H1 (cell line): Measurements from ENCODE around the gene GGCX. TPM values are rescaled to one million over a fixed set of nuclear protein-coding genes. Genes with fewer than 3 reads are reported as not detected.
"Not testable (repeated sequence)": the region's sequence is repeated elsewhere in the genome, so short reads cannot be mapped to it uniquely, and the experiment has no call there.

Source experiments
- CTCF ChIA-PET: fragments of 300-600 bp; sonication (Branson Sonifier 250); formaldehyde crosslinking; loops from one replicate; lab custom pipeline; 2021; ENCODE audit not compliant: partially characterized antibody; lab: Charles Lee
- POLR2A ChIA-PET: fragments of 300-600 bp; sonication (Branson Sonifier 250); formaldehyde crosslinking; loops from one replicate; lab custom pipeline; 2021; ENCODE audit warnings: inconsistent platforms; ENCODE audit not compliant: partially characterized antibody; lab: Charles Lee
- DNase-seq, 2 experiments: peaks; one replicate each; pipeline versions ENCODE4 v3.0.0 to v3.0.0-alpha.2; 2010 to 2022; ENCODE audit warnings: low spot score in 2 of 2, low read depth in 1 of 2, mixed read lengths in 1 of 2
- FAIRE-seq: peaks from 2 replicates; lab custom pipeline; 2011; peaks lifted over from hg19 to GRCh38; lab: Jason Lieb, UNC
- H2AFZ ChIP-seq: 2 replicates; pipeline ENCODE4 v1.8.1; 2012; ENCODE audit warnings: low read length, inconsistent platforms
- H2AK5ac ChIP-seq: 2 replicates; pipeline ENCODE4 v1.6.1; 2013; ENCODE audit warnings: low read depth, low read length
- H2BK120ac ChIP-seq: replicated peaks from 2 replicates; pipeline ENCODE3; 2013; ENCODE audit warnings: low read depth, low read length, inconsistent platforms
- H2BK12ac ChIP-seq: 2 replicates; pipeline ENCODE4 v1.6.1; 2013; ENCODE audit warnings: low read depth, low read length
- H2BK15ac ChIP-seq: 2 replicates; pipeline ENCODE4 v1.6.1; 2013; ENCODE audit warnings: low read length
- H2BK20ac ChIP-seq: 2 replicates; pipeline ENCODE4 v1.6.1; 2013; ENCODE audit warnings: low read length
- H2BK5ac ChIP-seq: 2 replicates; pipeline ENCODE4 v1.6.1; 2013; ENCODE audit warnings: low read depth, low read length
- H3K14ac ChIP-seq: 2 replicates; pipeline ENCODE4 v1.6.1; 2013; ENCODE audit warnings: inconsistent platforms; ENCODE audit not compliant: insufficient read length
- H3K18ac ChIP-seq: 2 replicates; pipeline ENCODE4 v1.6.1; 2013; ENCODE audit warnings: low read length; ENCODE audit errors: extremely low read depth
- H3K23ac ChIP-seq: 2 replicates; pipeline ENCODE4 v1.6.1; 2013; ENCODE audit warnings: inconsistent platforms; ENCODE audit not compliant: insufficient read length
- H3K23me2 ChIP-seq: 2 replicates; pipeline ENCODE4 v1.6.1; 2013; ENCODE audit warnings: low read depth, low read length
- H3K27ac ChIP-seq: 2 replicates; pipeline ENCODE4 v1.6.1; 2011; ENCODE audit warnings: low read depth, low read length, inconsistent platforms
- H3K27me3 ChIP-seq, 4 experiments: replicated peaks in 1 of 4; 1 replicate in 1 of 4; 2 replicates in 3 of 4; pipeline versions ENCODE4 v1.6.1 to v1.8.1; 2011 to 2013; ENCODE audit warnings: low read length in 3 of 4, mild to moderate bottlenecking in 3 of 4, inconsistent platforms in 2 of 4, mixed read lengths in 2 of 4, moderate library complexity in 1 of 4; ENCODE audit not compliant: control insufficient read depth in 3 of 4, insufficient read depth in 3 of 4; ENCODE audit errors: extremely low read depth in 1 of 4
- H3K36me3 ChIP-seq, 4 experiments: 2 replicates each; pipeline versions ENCODE4 v1.6.1 to v1.8.1; 2011 to 2013; ENCODE audit warnings: mild to moderate bottlenecking in 4 of 4, low read length in 3 of 4, moderate library complexity in 2 of 4, control low read depth in 1 of 4, inconsistent platforms in 1 of 4; ENCODE audit not compliant: insufficient read depth in 4 of 4, control insufficient read depth in 2 of 4
- H3K4ac ChIP-seq: replicated peaks from 2 replicates; pipeline ENCODE3; 2013; ENCODE audit warnings: low read length, low read depth, mixed read lengths, inconsistent platforms; ENCODE audit not compliant: insufficient read length
- H3K4me1 ChIP-seq, 4 experiments: replicated peaks in 1 of 4; 1 replicate in 1 of 4; 2 replicates in 3 of 4; pipeline versions ENCODE4 v1.6.1 to v1.8.1; 2011 to 2013; ENCODE audit warnings: low read length in 3 of 4, inconsistent platforms in 2 of 4, mixed read lengths in 1 of 4; ENCODE audit not compliant: insufficient read depth in 4 of 4, control insufficient read depth in 3 of 4
- H3K4me2 ChIP-seq, 2 experiments: 2 replicates each; pipeline versions ENCODE4 v1.6.1 to v1.8.1; 2011 to 2013; ENCODE audit warnings: low read depth in 2 of 2, low read length in 2 of 2, control low read depth in 1 of 2, inconsistent platforms in 1 of 2, mild to moderate bottlenecking in 1 of 2; ENCODE audit not compliant: insufficient read depth in 1 of 2
- H3K4me3 ChIP-seq, 4 experiments: fragments of 200-600, 300-600 bp in 1 of 4; sonication (generic), shearing (Covaris generic), sonication (Bioruptor Twin) in 1 of 4; 2 replicates each; pipeline versions ENCODE4 v1.5.1 to v1.8.1; 2011 to 2016; ENCODE audit warnings: low read length in 4 of 4, low read depth in 3 of 4, control low read depth in 2 of 4, inconsistent platforms in 2 of 4, mild to moderate bottlenecking in 2 of 4, mixed read lengths in 1 of 4, moderate library complexity in 1 of 4; ENCODE audit not compliant: insufficient read depth in 2 of 4; ENCODE audit errors: extremely low read depth in 1 of 4
- H3K56ac ChIP-seq: replicated peaks from 2 replicates; pipeline ENCODE3; 2013; ENCODE audit warnings: low read depth, mild to moderate bottlenecking, mixed read lengths, low read length, inconsistent platforms; ENCODE audit not compliant: insufficient read length
- H3K79me1 ChIP-seq: 2 replicates; pipeline ENCODE4 v1.6.1; 2013; ENCODE audit warnings: low read depth, low read length, control low read depth
- H3K79me2 ChIP-seq, 2 experiments: 2 replicates each; pipeline versions ENCODE4 v1.6.1 to v1.8.1; 2012 to 2013; ENCODE audit warnings: low read length in 2 of 2, mild to moderate bottlenecking in 2 of 2, inconsistent platforms in 1 of 2; ENCODE audit not compliant: insufficient read depth in 2 of 2, control insufficient read depth in 1 of 2
- H3K9ac ChIP-seq, 4 experiments: replicated peaks in 1 of 4; 1 replicate in 1 of 4; 2 replicates in 3 of 4; pipeline versions ENCODE4 v1.6.1 to v1.8.1; 2011 to 2013; ENCODE audit warnings: low read depth in 3 of 4, low read length in 3 of 4, control low read depth in 2 of 4, mild to moderate bottlenecking in 2 of 4, moderate library complexity in 2 of 4, inconsistent platforms in 1 of 4; ENCODE audit errors: extremely low read depth in 1 of 4
- H3K9me3 ChIP-seq, 2 experiments: 2 replicates each; pipeline versions ENCODE4 v1.6.1 to v1.8.1; 2012 to 2013; ENCODE audit warnings: mild to moderate bottlenecking in 2 of 2, moderate library complexity in 2 of 2, control low read depth in 1 of 2, inconsistent platforms in 1 of 2, low read depth in 1 of 2, low read length in 1 of 2, mixed read lengths in 1 of 2; ENCODE audit not compliant: insufficient read depth in 2 of 2
- H4K20me1 ChIP-seq, 2 experiments: replicated peaks in 1 of 2; 2 replicates each; pipeline versions ENCODE3 to v1.8.1; 2011 to 2013; ENCODE audit warnings: inconsistent platforms in 2 of 2, low read length in 2 of 2, mild to moderate bottlenecking in 1 of 2; ENCODE audit not compliant: insufficient read depth in 2 of 2, control insufficient read depth in 1 of 2
- H4K5ac ChIP-seq: 2 replicates; pipeline ENCODE4 v1.6.1; 2013; ENCODE audit warnings: low read length, low read depth, mixed read lengths, inconsistent platforms; ENCODE audit not compliant: insufficient read length
- H4K8ac ChIP-seq: 2 replicates; pipeline ENCODE4 v1.8.0; 2013; ENCODE audit warnings: mild to moderate bottlenecking, moderate library complexity, low read length, inconsistent platforms; ENCODE audit not compliant: insufficient read depth; ENCODE audit errors: extremely low read depth
- H4K91ac ChIP-seq: replicated peaks from 2 replicates; pipeline ENCODE3; 2013; ENCODE audit warnings: low read length, mixed read lengths, inconsistent platforms; ENCODE audit not compliant: insufficient read length
- WGBS, 2 experiments: shearing (Covaris generic) in 1 of 2; methylation state at CpG; one replicate each; pipeline versions ENCODE4 v1.1.6 to v1.1.7; 2013 to 2015; ENCODE audit warnings: low lambda C conversion rate in 2 of 2, mixed read lengths in 2 of 2, inconsistent platforms in 1 of 2, low coverage in 1 of 2, missing lambda C conversion rate in 1 of 2; ENCODE audit not compliant: insufficient replicate concordance in 2 of 2, insufficient coverage in 1 of 2, insufficient read length in 1 of 2; ENCODE audit errors: extremely low coverage in 1 of 2, missing lambda C conversion rate in 1 of 2; 5-methylcytosine and 5-hydroxymethylcytosine counted together
- polyA plus RNA-seq, 7 experiments: library from polyadenylated mRNA; depleted of rRNA in 3 of 7; stranded (reverse) in 5 of 7; unstranded in 2 of 7; fragments of >200 nt in 5 of 7; fragments of 200-250 nt in 2 of 7; gene quantifications; 1 replicate in 5 of 7; 2 replicates in 1 of 7; 4 replicates in 1 of 7; pipeline versions ENCODE4 v1.2.1 to v1.2.3, GENCODE V29; 2011 to 2013; ENCODE audit warnings: missing spikeins in 2 of 7, mixed read lengths in 2 of 7
- total RNA-seq: library from RNA; stranded (reverse); fragmentation: NEBNext Ultra II Directional; extraction: Animal tissue kit (Norgen Biotek cat#: 25700); gene quantifications from 2 replicates; pipeline ENCODE4 v1.2.1, GENCODE V29; 2021

GGCX gene
- total and polyA plus RNA-seq, 2 of the 8 experiments (the other 6 are each of a cell fraction or from before 2014, with no cell fraction given) = 29.4 to 33.8 TPM

- not testable (repeated sequence) for H2BK20ac ChIP-seq, H3K14ac ChIP-seq, H3K79me1 ChIP-seq, H4K5ac ChIP-seq, H2BK120ac ChIP-seq, H4K91ac ChIP-seq, H4K8ac ChIP-seq, DNase-seq, H2BK5ac ChIP-seq, H3K27ac ChIP-seq, H4K20me1 ChIP-seq, H2BK15ac ChIP-seq, FAIRE-seq, H3K9ac ChIP-seq, H2BK12ac ChIP-seq, H3K27me3 ChIP-seq, H3K56ac ChIP-seq, H3K4me3 ChIP-seq, H3K36me3 ChIP-seq, H2AFZ ChIP-seq, H2AK5ac ChIP-seq, H3K4me2 ChIP-seq, H3K9me3 ChIP-seq, H3K4ac ChIP-seq, H3K23ac ChIP-seq, H3K18ac ChIP-seq
- H3K79me2 ChIP-seq = peaks cover 0 to 18% of the 10 kb centered on the region in 2 experiments; a peak in 3 of 4 replicates
- peaks cover 13% of the 10 kb centered on the region for H3K23me2 ChIP-seq
- WGBS, 2 experiments = 99% methylated on average over 9 of the region's 9 CpGs; no CpG with 5 or more reads in 1 of the 2 experiments
- POLR2A ChIA-PET = interaction anchor here (0.7 to 1.6 kb wide), 9 partner anchors 8 to 52 kb away, joined by 3 to 8 read pairs (median 4); partner anchors contain the start of genes TMEM150A, USP39 and VAMP5
- H3K4me1 ChIP-seq = peaks cover 0 to 11% (median 3%) of the 10 kb centered on the region in 4 experiments; a peak in 4 of 7 replicates
- CTCF ChIA-PET = interaction anchor here (1.0 to 2.0 kb wide), 2 partner anchors 13 to 41 kb away, joined by 3 to 5 read pairs; no protein-coding TSS in a partner anchor
Observed at GRCh38 chr2:85592299-85592698, 31.0 kb upstream of the GGCX start.
